SK-N-SH (cell line): ENCODE results near the gene WNK2. TPM values are rescaled to one million over a fixed set of nuclear protein-coding genes. Genes with fewer than 3 reads are reported as not detected.

Experiments
- CTCF ChIA-PET: fragments of 300-600, 350-600 bp; formaldehyde crosslinking; extraction: SDS; loops from one replicate; lab custom pipeline; 2021; lab: Yijun Ruan, JAX
- POLR2A ChIA-PET: fragments of 350-600 bp; sonication (Branson Sonifier 250); formaldehyde crosslinking; extraction: SDS; loops from one replicate; lab custom pipeline; 2020; ENCODE audit warnings: antibody characterized with exemption, inconsistent platforms; lab: Yijun Ruan, JAX
- DNase-seq: peaks from one replicate; pipeline ENCODE4 v3.0.0; 2012
- H2AFZ ChIP-seq: fragments of 200-600 bp; sonication (generic); 2 replicates; pipeline ENCODE4 v1.8.1; 2016; ENCODE audit warnings: antibody characterized with exemption, mild to moderate bottlenecking, low read depth
- H3F3A ChIP-seq: fragments of 200-600 bp; sonication (generic); replicated peaks from 2 replicates; pipeline ENCODE3; 2016; ENCODE audit warnings: antibody characterized with exemption, mild to moderate bottlenecking; ENCODE audit not compliant: insufficient read depth
- H3K27ac ChIP-seq, 2 experiments: fragments of 200-500 bp in 1 of 2; fragments of 200-600 bp in 1 of 2; sonication (Bioruptor generic) in 1 of 2; sonication (generic), shearing (Covaris generic) in 1 of 2; 2 replicates each; pipeline versions ENCODE4 v1.5.1 to v1.6.1; 2014 to 2016; ENCODE audit warnings: low read depth in 2 of 2, inconsistent platforms in 1 of 2, low read length in 1 of 2, mild to moderate bottlenecking in 1 of 2, mixed read lengths in 1 of 2
- H3K27me3 ChIP-seq: fragments of 200-600 bp; sonication (generic), shearing (Covaris generic); 2 replicates; pipeline ENCODE4 v1.6.1; 2016; ENCODE audit warnings: mixed run types; ENCODE audit not compliant: insufficient read depth
- H3K36me3 ChIP-seq, 2 experiments: fragments of 200-500 bp in 1 of 2; fragments of 200-600 bp in 1 of 2; sonication (Bioruptor generic) in 1 of 2; sonication (generic) in 1 of 2; replicated peaks in 1 of 2; 2 replicates each; pipeline versions ENCODE3 to v1.5.1; 2014 to 2016; ENCODE audit warnings: low read length in 1 of 2, mild to moderate bottlenecking in 1 of 2; ENCODE audit not compliant: insufficient read depth in 2 of 2, control insufficient read depth in 1 of 2
- H3K4me1 ChIP-seq, 2 experiments: fragments of 200-500 bp in 1 of 2; fragments of 200-600 bp in 1 of 2; sonication (Bioruptor generic) in 1 of 2; sonication (generic), shearing (Covaris generic) in 1 of 2; 2 replicates each; pipeline versions ENCODE4 v1.5.1 to v1.6.1; 2014 to 2016; ENCODE audit warnings: low read depth in 1 of 2, low read length in 1 of 2, mixed run types in 1 of 2; ENCODE audit not compliant: insufficient read depth in 2 of 2, control insufficient read depth in 1 of 2
- H3K4me2 ChIP-seq: fragments of 200-600 bp; sonication (generic), shearing (Covaris generic); 2 replicates; pipeline ENCODE4 v1.6.1; 2017; ENCODE audit warnings: mixed run types
- H3K4me3 ChIP-seq, 2 experiments: fragments of 200-500 bp in 1 of 2; fragments of 200-600 bp in 1 of 2; sonication (Bioruptor generic) in 1 of 2; sonication (generic), shearing (Covaris generic) in 1 of 2; 2 replicates each; pipeline versions ENCODE4 v1.5.1 to v1.8.1; 2014 to 2016; ENCODE audit warnings: low read depth in 2 of 2, inconsistent platforms in 1 of 2, low read length in 1 of 2, mild to moderate bottlenecking in 1 of 2, mixed read lengths in 1 of 2, moderate library complexity in 1 of 2
- H3K79me2 ChIP-seq: fragments of 200-600 bp; sonication (generic); 2 replicates; pipeline ENCODE4 v1.8.1; 2017; ENCODE audit warnings: mild to moderate bottlenecking; ENCODE audit not compliant: insufficient read depth
- H3K9ac ChIP-seq: fragments of 200-600 bp; sonication (generic); 2 replicates; pipeline ENCODE4 v1.6.1; 2017; ENCODE audit warnings: mixed run types
- H3K9me2 ChIP-seq: fragments of 200-600 bp; sonication (generic); 2 replicates; pipeline ENCODE4 v1.6.1; 2017; ENCODE audit warnings: mixed run types
- H3K9me3 ChIP-seq: fragments of 200-600 bp; sonication (generic); 2 replicates; pipeline ENCODE4 v1.6.1; 2017; ENCODE audit warnings: mixed run types, mild to moderate bottlenecking, moderate library complexity
- H4K20me1 ChIP-seq: fragments of 200-600 bp; sonication (generic); 2 replicates; pipeline ENCODE4 v1.6.1; 2017; ENCODE audit warnings: mild to moderate bottlenecking, mixed run types; ENCODE audit not compliant: insufficient read depth
- ELF1 ChIP-seq: IDR thresholded peaks from 2 replicates; pipeline ENCODE4 v1.4.0; 2012
- EP300 ChIP-seq, 2 experiments: IDR thresholded peaks; 2 replicates each; pipeline versions ENCODE4 v1.4.0 to v1.6.1; 2012; ENCODE audit warnings: borderline replicate concordance in 1 of 2, low read depth in 1 of 2, low read length in 1 of 2
- FOSL2 ChIP-seq: IDR thresholded peaks from 2 replicates; pipeline ENCODE4 v1.4.0; 2012; ENCODE audit warnings: low read depth, mild to moderate bottlenecking, moderate library complexity, borderline replicate concordance
- FOXM1 ChIP-seq: IDR thresholded peaks from 2 replicates; pipeline ENCODE4 v1.4.0; 2012; ENCODE audit warnings: low read depth, mild to moderate bottlenecking
- GATA2 ChIP-seq: sonication (generic); formaldehyde crosslinking; IDR thresholded peaks from 2 replicates; pipeline ENCODE4 v1.5.0; 2020; ENCODE audit warnings: mild to moderate bottlenecking, missing genetic modification reagents
- JUND ChIP-seq: IDR thresholded peaks from 2 replicates; pipeline ENCODE4 v1.4.0; 2012
- MEF2A ChIP-seq: IDR thresholded peaks from 2 replicates; pipeline ENCODE4 v1.4.0; 2012; ENCODE audit warnings: low read depth, borderline replicate concordance
- MXI1 ChIP-seq: IDR thresholded peaks from 2 replicates; pipeline ENCODE4 v1.6.1; 2012; ENCODE audit warnings: mild to moderate bottlenecking, low read depth, low read length, improper control_type of control experiment
- NFIC ChIP-seq: IDR thresholded peaks from 2 replicates; pipeline ENCODE4 v1.4.0; 2012; ENCODE audit warnings: borderline replicate concordance
- POLR2AphosphoS5 ChIP-seq: IDR thresholded peaks from 2 replicates; pipeline ENCODE4 v1.6.1; 2012; ENCODE audit warnings: low read depth, low read length
- RCOR1 ChIP-seq: fragments of 150-350 bp; IDR thresholded peaks from 2 replicates; pipeline ENCODE4 v1.6.1; 2017; ENCODE audit warnings: antibody characterized with exemption, low read length
- RFX5 ChIP-seq: IDR thresholded peaks from 2 replicates; pipeline ENCODE4 v1.6.1; 2012; ENCODE audit warnings: mild to moderate bottlenecking, improper control_type of control experiment, low read length
- RXRA ChIP-seq: IDR thresholded peaks from 2 replicates; pipeline ENCODE4 v1.4.0; 2012; ENCODE audit warnings: low read depth, mild to moderate bottlenecking, borderline replicate concordance
- SIN3A ChIP-seq: IDR thresholded peaks from 2 replicates; pipeline ENCODE4 v1.6.1; 2012; ENCODE audit warnings: low read depth, mild to moderate bottlenecking, low read length, moderate library complexity, borderline replicate concordance
- SMC3 ChIP-seq: IDR thresholded peaks from 2 replicates; pipeline ENCODE4 v1.6.1; 2012; ENCODE audit warnings: low read depth, low read length, improper control_type of control experiment
- TEAD4 ChIP-seq: IDR thresholded peaks from 2 replicates; pipeline ENCODE4 v1.4.0; 2012; ENCODE audit warnings: mild to moderate bottlenecking, borderline replicate concordance; ENCODE audit not compliant: insufficient read depth
- YY1 ChIP-seq: IDR thresholded peaks from 2 replicates; pipeline ENCODE4 v1.4.0; 2012; ENCODE audit warnings: low read depth, mild to moderate bottlenecking
- WGBS: methylation state at CpG from one replicate; pipeline ENCODE4 v1.1.6; 2017; ENCODE audit warnings: low lambda C conversion rate; 5-methylcytosine and 5-hydroxymethylcytosine counted together
- polyA plus RNA-seq, 3 experiments: library from polyadenylated mRNA; depleted of rRNA; stranded (reverse); fragments of >200 nt; gene quantifications; 2 replicates each; pipeline ENCODE4 v1.2.3, GENCODE V29; 2012
- TF ChIP-seq, protein P1 (sequence below): IDR thresholded peaks from 2 replicates; pipeline ENCODE4 v1.6.1; 2012; ENCODE audit warnings: mild to moderate bottlenecking, low read depth, low read length, moderate library complexity

The WNK2 gene
- polyA plus RNA-seq, 1 of the 3 experiments (the other 2 are of a cell fraction): 0.12 TPM

DNA sequence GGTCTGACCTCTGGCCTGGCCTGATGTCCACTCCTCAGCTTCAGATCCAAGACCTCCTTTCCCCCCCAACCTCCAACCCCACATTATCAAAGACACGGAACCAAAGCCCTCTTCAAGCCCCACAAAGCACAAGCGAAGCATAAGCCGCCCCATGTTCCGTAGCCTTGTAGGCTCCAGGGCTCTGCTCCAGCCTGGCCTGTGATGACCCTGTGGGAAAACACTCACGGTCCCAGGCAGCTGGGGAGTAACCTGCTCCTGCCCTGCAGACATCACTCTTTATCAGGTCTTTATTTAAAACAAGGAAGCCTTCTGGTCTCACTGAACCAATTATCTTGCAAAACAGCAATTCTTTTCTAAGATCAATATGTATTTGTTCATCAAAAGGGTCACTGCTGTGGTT lies 15.4 kb upstream of the WNK2 start:
- no peak overlapping the region for H3K9ac ChIP-seq
- no peak overlapping the region for H3K4me2 ChIP-seq
- no peaks in the 10 kb centered on the region for H3F3A ChIP-seq
- no peaks in the 10 kb centered on the region for H3K36me3 ChIP-seq
- CTCF ChIA-PET: interaction anchor here (0.9 kb wide), 1 partner anchor 15 kb away, joined by 3 read pairs; no protein-coding TSS in a partner anchor
- 58% methylated on average over 5 of the region's 5 CpGs for WGBS
- H3K4me3 ChIP-seq: no peak overlapping the region
- TF ChIP-seq, protein P1, sequence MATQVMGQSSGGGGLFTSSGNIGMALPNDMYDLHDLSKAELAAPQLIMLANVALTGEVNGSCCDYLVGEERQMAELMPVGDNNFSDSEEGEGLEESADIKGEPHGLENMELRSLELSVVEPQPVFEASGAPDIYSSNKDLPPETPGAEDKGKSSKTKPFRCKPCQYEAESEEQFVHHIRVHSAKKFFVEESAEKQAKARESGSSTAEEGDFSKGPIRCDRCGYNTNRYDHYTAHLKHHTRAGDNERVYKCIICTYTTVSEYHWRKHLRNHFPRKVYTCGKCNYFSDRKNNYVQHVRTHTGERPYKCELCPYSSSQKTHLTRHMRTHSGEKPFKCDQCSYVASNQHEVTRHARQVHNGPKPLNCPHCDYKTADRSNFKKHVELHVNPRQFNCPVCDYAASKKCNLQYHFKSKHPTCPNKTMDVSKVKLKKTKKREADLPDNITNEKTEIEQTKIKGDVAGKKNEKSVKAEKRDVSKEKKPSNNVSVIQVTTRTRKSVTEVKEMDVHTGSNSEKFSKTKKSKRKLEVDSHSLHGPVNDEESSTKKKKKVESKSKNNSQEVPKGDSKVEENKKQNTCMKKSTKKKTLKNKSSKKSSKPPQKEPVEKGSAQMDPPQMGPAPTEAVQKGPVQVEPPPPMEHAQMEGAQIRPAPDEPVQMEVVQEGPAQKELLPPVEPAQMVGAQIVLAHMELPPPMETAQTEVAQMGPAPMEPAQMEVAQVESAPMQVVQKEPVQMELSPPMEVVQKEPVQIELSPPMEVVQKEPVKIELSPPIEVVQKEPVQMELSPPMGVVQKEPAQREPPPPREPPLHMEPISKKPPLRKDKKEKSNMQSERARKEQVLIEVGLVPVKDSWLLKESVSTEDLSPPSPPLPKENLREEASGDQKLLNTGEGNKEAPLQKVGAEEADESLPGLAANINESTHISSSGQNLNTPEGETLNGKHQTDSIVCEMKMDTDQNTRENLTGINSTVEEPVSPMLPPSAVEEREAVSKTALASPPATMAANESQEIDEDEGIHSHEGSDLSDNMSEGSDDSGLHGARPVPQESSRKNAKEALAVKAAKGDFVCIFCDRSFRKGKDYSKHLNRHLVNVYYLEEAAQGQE: no peak
- TF ChIP-seq RXRA (no peak), POLR2AphosphoS5 (no peak), GATA2 (CRISPR knock-in tag) (no peak), ELF1 (no peak), JUND (no peak), SIN3A (no peak), MEF2A (no peak), FOSL2 (no peak), NFIC (no peak), FOXM1 (no peak), RFX5 (no peak), MXI1 (no peak), EP300 (IDR thresholded peaks at IDR 0.05; ENCODE audit: borderline replicate concordance in 1 of 2, low read depth in 1 of 2, low read length in 1 of 2) (no peak), YY1 (no peak)
- no peaks in the 10 kb centered on the region for H3K9me3 ChIP-seq
- H3K27me3 ChIP-seq: no peaks in the 10 kb centered on the region
- POLR2A ChIA-PET: no interaction called here
- H3K27ac ChIP-seq: no peak overlapping the region
- no peak for DNase-seq
- H3K9me2 ChIP-seq: no peaks in the 10 kb centered on the region
- H3K79me2 ChIP-seq: no peaks in the 10 kb centered on the region
- no peak overlapping the region for H2AFZ ChIP-seq
- no peaks in the 10 kb centered on the region for H4K20me1 ChIP-seq
- peaks cover 0 to 11% of the 10 kb centered on the region in 2 experiments; a peak in 1 of 4 replicates for H3K4me1 ChIP-seq

- no peak overlapping the region for H3K27ac ChIP-seq
- H4K20me1 ChIP-seq: no peaks in the 10 kb centered on the region
- ChIA-PET POLR2A (no interaction called here), CTCF (interaction anchor here (0.8 to 1.4 kb wide), 5 partner anchors 11 to 133 kb away, joined by 3 to 4 read pairs (median 3); no protein-coding TSS in a partner anchor)
- no peak overlapping the region for H3K4me2 ChIP-seq
- TF ChIP-seq TEAD4: no peak
- no peak for TF ChIP-seq JUND
- no peak for TF ChIP-seq MEF2A
- TF ChIP-seq YY1: no peak
- TF ChIP-seq SMC3: no peak
- no peak for TF ChIP-seq RCOR1
- TF ChIP-seq SIN3A: no peak
- TF ChIP-seq, all 33 proteins: peak for 0
- no peak overlapping the region for H2AFZ ChIP-seq
- H3K27me3 ChIP-seq: no peaks in the 10 kb centered on the region
- no peak overlapping the region for H3K9ac ChIP-seq
- no peaks in the 10 kb centered on the region for H3K36me3 ChIP-seq
- no peaks in the 10 kb centered on the region for H3K9me2 ChIP-seq
- WGBS: 44% methylated on average over 1 of the region's 1 CpG
- H3K4me3 ChIP-seq: no peak overlapping the region
- H3K9me3 ChIP-seq: no peaks in the 10 kb centered on the region
- H3F3A ChIP-seq: no peaks in the 10 kb centered on the region
- H3K79me2 ChIP-seq: no peaks in the 10 kb centered on the region
- H3K4me1 ChIP-seq: peaks cover 0 to 13% of the 10 kb centered on the region in 2 experiments; a peak in 1 of 4 replicates
- DNase-seq: no peak
These were observed 14.5 kb upstream of the WNK2 start for GRCh38 chr9:93169444-93169843.
